ENCODE measurements around the gene SPPL2B.
"Not testable (repeated sequence)": the region's sequence is repeated elsewhere in the genome, so short reads cannot be mapped to it uniquely, and the experiment has no call there.

DNA sequence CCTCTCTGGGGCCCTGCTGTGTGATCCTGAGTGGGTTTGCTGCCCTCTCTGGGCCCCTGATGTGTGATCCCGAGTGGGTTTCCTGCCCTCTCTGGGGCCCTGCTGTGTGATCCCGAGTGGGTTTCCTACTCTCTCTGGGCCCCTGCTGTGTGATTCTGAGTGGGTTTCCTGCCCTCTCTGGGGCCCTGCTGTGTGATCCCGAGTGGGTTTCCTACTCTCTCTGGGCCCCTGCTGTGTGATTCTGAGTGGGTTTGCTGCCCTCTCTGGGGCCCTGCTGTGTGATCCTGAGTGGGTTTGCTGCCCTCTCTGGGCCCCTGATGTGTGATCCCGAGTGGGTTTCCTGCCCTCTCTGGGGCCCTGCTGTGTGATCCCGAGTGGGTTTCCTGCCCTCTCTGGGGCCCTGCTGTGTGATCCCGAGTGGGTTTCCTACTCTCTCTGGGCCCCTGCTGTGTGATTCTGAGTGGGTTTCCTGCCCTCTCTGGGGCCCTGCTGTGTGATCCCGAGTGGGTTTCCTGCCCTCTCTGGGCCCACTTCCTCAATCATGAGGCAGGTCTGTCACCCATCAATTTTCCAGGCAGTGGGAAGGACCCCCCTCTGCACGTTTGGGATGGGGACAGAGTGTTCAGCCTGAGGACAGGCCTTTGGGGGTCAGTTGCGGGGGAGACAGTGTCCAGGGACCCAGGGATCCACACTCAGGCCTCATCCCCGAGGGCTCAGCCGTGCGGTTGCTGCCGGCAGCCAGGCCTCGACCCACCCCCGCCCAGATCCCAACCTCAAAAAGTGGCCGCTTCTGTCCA, 47.0 kb upstream of the SPPL2B start:
- TF ChIP-seq, protein P1, sequence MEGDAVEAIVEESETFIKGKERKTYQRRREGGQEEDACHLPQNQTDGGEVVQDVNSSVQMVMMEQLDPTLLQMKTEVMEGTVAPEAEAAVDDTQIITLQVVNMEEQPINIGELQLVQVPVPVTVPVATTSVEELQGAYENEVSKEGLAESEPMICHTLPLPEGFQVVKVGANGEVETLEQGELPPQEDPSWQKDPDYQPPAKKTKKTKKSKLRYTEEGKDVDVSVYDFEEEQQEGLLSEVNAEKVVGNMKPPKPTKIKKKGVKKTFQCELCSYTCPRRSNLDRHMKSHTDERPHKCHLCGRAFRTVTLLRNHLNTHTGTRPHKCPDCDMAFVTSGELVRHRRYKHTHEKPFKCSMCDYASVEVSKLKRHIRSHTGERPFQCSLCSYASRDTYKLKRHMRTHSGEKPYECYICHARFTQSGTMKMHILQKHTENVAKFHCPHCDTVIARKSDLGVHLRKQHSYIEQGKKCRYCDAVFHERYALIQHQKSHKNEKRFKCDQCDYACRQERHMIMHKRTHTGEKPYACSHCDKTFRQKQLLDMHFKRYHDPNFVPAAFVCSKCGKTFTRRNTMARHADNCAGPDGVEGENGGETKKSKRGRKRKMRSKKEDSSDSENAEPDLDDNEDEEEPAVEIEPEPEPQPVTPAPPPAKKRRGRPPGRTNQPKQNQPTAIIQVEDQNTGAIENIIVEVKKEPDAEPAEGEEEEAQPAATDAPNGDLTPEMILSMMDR (IDR thresholded peaks at IDR 0.05; ENCODE audit: poor library complexity, severe bottlenecking) = not testable (repeated sequence)
- TF ChIP-seq RAD21 (conservative IDR thresholded peaks at IDR 0.05) = not testable (repeated sequence)
